Myocyte (in vitro differentiated cells): ENCODE measurements around the gene PLAAT5. TPM values are rescaled to one million over a fixed set of nuclear protein-coding genes. Genes with fewer than 3 reads are reported as not detected.
"Not testable (repeated sequence)": the region's sequence is repeated elsewhere in the genome, so short reads cannot be mapped to it uniquely, and the experiment has no call there.

ENCODE experiments used
- DNase-seq: peaks from one replicate; pipeline ENCODE4 v3.0.0-alpha.2; 2012; ENCODE audit warnings: low read depth
- polyA plus RNA-seq: library from polyadenylated mRNA; unstranded; fragments of >200 nt; gene quantifications from one replicate; pipeline ENCODE4 v1.2.1, GENCODE V29; 2012; ENCODE audit warnings: missing spikeins
- total RNA-seq: library from RNA; depleted of rRNA; stranded (reverse); fragments of >200 nt; gene quantifications from 2 replicates; pipeline ENCODE4 v1.2.3, GENCODE V29; 2014

PLAAT5 gene
- 0.52 and 2.8 TPM in 2 replicates for total RNA-seq
- polyA plus RNA-seq = 0.33 TPM

DNA sequence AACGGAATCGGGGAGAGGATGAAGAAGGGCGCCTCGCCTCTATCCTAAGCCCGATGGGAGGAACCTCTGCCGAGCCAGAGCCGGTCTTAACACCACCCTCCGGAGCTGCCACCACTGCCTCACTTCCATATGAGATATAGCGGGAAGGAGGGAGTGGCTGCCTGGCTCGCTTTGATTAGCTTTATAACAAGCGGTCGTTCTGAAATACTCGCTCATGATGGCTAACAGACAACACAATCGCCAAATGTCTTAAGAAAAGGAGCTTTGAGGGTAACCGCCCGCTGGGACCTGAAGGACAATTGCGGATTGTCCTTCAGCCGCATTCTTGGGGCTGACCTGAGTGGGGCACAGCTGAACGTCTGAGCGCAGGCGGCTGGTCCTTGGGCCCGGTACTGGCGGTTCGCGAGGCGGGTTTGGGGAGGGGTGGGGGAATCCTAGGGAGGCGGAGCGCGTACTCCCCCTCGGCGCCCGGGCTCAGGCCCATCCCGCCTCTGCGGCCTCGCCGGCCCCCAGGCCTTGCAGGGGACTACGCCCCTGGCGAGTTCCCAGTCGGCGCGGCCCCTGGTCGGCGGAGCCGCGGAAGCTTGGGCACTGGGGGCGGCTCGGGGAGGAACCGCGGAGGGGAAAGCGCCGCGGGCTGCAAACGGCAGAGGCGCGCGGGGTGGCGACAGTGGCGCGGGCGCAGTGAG is at the start of gene PLAAT5:
Gene PLAAT5, minus strand, starts transcription at position 617 of the 689 bp plus-strand sequence. Its CDS starts 133 bp downstream, at position 484.
- no peak for DNase-seq

DNA sequence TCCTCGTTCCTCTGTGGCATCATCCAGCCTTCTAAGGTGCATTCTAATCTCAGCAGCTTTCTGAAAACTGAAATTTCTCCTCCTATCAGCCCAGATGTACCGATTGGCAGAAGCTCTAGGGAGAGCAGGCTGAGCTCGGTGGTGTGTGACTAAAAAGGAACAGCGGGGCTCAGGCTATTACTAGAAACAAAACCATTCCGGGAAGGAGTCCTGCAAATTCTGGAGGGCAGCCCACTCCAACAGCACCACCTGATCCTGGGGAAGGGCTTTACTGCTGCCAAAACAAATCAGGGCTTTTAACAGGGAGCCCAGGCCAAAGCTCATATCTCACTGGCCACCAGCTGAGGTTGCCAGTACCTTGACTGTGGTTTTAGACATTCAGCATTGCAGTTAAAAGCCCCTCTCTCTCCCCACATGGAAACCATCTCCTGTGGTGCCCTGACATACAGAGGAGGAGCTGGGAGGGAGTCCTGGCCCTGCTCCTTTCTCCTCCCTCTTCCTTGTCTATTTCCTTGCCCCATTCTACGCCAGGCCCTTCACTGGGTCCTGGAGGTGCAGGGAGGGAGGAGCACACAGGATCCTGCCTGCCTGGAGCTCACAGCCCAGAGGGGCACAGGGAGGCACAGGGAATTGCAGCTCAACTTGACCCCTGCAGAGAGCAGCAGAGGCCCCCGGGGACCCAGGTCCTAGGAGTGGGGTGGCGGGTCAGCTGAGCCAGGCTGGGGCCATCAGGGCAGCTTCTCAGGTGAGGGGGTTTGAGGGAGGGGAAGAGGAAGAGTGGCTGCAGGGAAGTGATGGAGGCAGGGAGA is 46.5 kb upstream of the PLAAT5 start:
- DNase-seq = peak; percentile 88

DNA sequence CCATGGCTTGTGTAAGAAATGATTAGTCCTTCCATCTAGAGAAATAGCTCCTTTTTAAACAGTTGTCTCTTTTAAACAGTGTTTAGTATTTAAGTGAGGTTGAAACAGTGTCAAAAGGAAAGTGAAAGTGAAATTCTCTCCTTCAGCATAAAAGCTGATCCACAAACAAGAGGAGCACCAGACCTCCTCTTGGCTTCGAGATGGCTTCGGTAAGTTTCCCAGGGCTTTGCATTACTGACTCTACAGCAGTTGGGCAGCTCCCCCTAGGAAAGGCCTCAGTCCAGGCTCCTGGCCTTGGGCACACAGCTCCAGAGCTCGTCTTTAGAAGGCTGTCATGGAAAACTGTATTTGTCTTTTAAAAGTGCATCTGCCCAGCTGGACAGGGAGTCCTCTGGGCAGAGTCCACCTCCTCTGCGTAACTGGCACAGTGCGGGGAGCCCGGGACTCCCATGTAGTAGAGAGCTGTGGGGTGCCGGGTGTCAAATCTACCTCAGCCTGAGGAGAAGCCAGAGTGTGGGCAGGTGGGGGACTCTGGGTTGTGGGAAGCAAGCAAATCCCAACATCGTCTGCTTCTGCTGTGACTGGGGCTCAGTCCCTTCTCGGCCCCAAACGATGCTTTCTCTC is 45.8 kb upstream of the PLAAT5 start, which contains the start of gene PLAAT4:
Gene PLAAT4, plus strand, starts transcription at position 140 of the 624 bp plus-strand sequence. Its CDS starts 61 bp downstream, at position 201.
- peak; percentile 63 for DNase-seq

- no peak for DNase-seq
These were observed 44.8 kb upstream of the PLAAT5 start for GRCh38 chr11:63535734-63536133.

GRCh38 chr11:63534895-63535461 is 44.0 kb upstream of the PLAAT5 start:
- no peak for DNase-seq

GRCh38 chr11:63534076-63534475 is 43.1 kb upstream of the PLAAT5 start:
- DNase-seq = no peak

- DNase-seq = peak; percentile 25
These were observed 42.0 kb upstream of the PLAAT5 start for GRCh38 chr11:63532799-63533475.

GRCh38 chr11:63532117-63532516 is 41.1 kb upstream of the PLAAT5 start:
- DNase-seq = no peak

DNA sequence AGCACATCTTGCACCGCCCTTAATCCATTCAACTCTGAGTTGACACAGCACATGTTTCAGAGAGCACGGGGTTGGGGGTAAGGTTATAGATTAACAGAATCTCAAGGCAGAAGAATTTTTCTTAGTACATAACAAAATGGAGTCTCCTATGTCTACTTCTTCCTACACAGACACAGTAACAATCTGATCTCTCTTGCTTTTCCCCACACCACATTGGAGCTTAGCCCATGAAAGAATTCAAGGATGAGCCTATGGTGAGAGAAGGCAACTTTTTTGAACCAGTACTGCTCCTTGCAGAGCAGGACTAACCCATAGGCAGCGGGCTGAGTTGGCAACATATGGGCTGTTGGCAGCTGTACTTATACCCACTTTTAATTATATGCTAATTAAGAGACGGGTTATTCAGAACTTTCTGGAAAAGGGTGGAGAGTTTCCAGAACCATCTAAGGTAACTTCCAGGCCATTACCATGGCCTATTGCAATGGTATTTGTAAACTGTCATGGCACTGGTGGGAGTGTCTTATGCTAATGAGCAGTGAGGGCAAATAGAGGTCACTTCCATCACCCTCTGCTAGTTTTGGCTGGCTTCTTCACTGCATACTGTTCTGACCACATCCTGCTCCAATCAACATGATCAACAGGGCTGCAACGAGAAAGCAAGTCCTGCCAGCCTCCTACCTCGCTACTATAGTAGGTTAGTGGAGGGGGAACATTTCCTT is 40.3 kb upstream of the PLAAT5 start:
- DNase-seq = peak; percentile 46

- no peak for DNase-seq
These were observed 39.1 kb upstream of the PLAAT5 start for GRCh38 chr11:63530021-63530420.

GRCh38 chr11:63529373-63529772 is 38.4 kb upstream of the PLAAT5 start:
- DNase-seq = not testable (repeated sequence)

DNA sequence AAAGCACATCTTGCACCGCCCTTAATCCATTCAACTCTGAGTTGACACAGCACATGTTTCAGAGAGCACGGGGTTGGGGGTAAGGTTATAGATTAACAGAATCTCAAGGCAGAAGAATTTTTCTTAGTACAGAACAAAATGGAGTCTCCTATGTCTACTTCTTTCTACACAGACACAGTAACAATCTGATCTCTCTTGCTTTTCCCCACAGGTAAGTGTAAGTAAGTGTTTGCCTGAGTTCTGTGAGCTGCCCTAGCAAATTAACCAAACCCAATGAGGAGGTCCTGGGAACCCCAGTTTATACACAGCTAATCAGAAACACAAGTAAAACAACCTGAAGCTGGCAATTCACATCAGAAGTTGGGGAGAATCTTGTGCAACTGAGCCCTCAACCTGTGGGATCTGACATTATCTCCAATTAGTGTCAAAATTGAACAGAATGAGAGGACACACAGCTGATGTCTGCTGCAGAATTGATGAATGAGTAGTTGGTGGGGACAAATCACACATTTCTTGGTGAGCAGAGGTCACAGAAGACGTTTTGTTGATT is 37.8 kb upstream of the PLAAT5 start:
- not testable (repeated sequence) for DNase-seq

GRCh38 chr11:63528156-63528555 is 37.2 kb upstream of the PLAAT5 start:
- DNase-seq = not testable (repeated sequence)

DNA sequence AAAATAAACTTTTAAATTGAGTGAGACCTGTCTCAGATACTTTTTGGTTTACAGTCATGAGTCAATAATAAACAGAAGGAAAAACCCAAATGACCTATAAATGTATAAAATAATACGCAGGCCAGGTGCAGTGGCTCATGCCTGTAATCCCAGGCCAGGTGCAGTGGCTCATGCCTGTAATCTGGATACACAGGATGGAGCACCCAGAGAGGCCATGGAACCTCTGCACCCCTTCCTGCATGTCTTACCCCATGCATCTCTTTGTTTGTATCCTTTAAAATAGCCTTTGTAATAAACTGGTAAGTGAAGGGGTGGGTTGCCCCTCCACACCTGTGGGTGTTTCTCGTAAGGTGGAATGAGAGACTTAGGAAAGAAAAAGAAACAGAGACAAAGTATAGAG is 36.7 kb upstream of the PLAAT5 start:
- DNase-seq = no peak

DNA sequence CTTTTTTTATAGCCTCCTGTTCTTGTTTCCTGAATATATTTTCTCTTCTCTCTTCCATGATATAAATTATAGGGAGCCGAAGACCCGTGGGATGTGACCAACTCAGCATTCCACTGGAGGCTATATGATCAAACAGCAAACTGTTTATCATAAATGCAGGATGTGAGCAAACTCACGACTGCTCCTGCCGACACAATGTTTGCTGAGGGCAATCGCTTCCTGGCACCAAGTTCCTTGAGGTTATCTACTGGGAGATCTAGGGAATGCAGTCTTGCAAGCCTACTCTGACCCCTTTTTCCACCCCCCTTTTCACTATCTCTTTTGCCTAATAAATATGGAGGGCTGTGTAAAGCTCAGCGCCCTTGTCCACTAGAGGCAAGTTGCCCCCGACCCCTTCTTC is 32.2 kb upstream of the PLAAT5 start:
- DNase-seq = no peak

- no peak for DNase-seq
These were observed 30.9 kb upstream of the PLAAT5 start for GRCh38 chr11:63521896-63522295.

DNA sequence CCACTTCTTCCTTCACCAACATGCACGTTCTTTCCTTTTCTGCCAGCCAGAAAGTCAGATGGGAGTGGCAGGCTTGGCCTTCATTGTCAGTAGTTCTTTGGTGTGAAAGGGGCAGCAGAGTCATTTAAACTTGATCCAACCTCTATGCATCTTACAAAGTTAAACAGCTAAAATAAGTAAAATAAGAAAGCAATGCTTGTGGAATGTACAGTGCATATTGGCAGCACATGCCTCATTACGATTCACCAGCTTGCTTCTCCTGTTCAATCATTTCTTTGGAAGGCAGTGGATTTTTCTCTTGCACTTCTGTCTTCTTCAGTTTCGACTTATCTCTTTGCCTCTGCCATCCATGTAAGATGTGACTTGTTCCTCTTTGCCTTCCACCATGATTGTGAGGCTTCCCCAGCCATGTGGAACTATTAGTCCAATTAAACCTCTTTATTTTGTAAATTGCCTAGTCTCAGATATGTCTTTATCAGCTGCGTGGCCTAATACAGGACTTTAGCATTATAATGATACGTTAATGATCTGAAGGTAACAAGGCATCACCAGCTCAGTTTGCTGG is 29.7 kb upstream of the PLAAT5 start:
- no peak for DNase-seq

GRCh38 chr11:63518548-63518947 is 27.6 kb upstream of the PLAAT5 start:
- peak; percentile 63 for DNase-seq

- no peak for DNase-seq
These were observed 26.2 kb upstream of the PLAAT5 start for GRCh38 chr11:63517156-63517555.

GRCh38 chr11:63516109-63516508 is 25.1 kb upstream of the PLAAT5 start:
- no peak for DNase-seq
